Left colon (tissue), 2 donors: Measurements from ENCODE around the gene XXYLT1. TPM values are rescaled to one million over a fixed set of nuclear protein-coding genes. Genes with fewer than 3 reads are reported as not detected.
"Not testable (repeated sequence)": the region's sequence is repeated elsewhere in the genome, so short reads cannot be mapped to it uniquely, and the experiment has no call there.

Source experiments
- ATAC-seq: fragments of 200-7000 bp; cut with Tn5 transposase; one replicate; pipeline ENCODE4 v1.9.1; 2020; ENCODE audit warnings: mild to moderate bottlenecking, moderate library complexity
- DNase-seq, 2 donors: peaks; one replicate each; pipeline ENCODE4 v3.0.0-alpha.2; 2020
- intact Hi-C, 2 donors: fragments of 100-400 bp; cut with DNase I in 1 of 2; cut with micrococcal nuclease in 1 of 2; formaldehyde crosslinking; loops; one replicate each; pipeline versions ENCODE4 v1.11.2 to v1.14.0; 2022; cut with DNase I, micrococcal nuclease
- total RNA-seq, 2 donors: library from RNA; stranded (reverse); fragmentation: NEBNext Ultra II Directional; extraction: Animal tissue kit (Norgen Biotek cat#: 25700); gene quantifications; one replicate each; pipeline ENCODE4 v1.2.1, GENCODE V29; 2021
- donor health status: DM: no; HTN: no; CAD: no.
- donor health status: DM: yes; HTN: yes; CAD: no.

The XXYLT1 gene
- total RNA-seq, 2 donors from 2014 or later = 8.0 to 13.5 TPM

- no peak for ATAC-seq
- no peak for DNase-seq
- intact Hi-C loops = no loop called here
These were observed 152.3 kb downstream of the XXYLT1 start for GRCh38 chr3:195118671-195119070.

DNA sequence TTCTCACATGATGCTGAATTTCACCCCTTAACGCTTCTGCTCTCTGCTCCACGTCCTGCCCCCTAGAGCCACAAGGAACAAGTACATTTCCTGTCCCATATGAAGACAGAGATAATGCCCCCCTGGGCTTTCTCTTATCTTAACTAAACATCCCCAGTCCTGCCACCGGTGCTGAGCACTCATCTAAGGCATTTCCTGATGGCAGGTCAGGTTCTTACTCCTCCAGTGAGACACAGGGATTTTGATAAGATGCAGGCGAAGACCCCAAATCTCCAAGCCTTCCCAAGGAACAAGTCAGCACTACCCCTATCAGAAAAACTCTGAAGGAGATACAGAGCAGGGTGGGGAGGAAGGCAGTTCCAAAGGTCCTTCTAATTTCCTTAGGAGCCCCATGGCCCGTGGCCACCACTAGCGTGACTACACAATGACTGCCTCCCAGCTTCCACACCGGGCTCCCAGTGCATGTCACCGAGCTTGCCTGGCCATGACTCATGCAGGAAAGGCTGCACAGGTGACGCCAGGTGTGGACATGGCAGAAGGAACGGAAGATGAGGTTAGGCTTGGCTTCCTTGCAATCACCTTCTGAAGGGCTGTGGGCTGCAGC lies 152.9 kb downstream of the XXYLT1 start:
- ATAC-seq = peak; percentile 97
- peak; percentile 44 to 67 for DNase-seq
- intact Hi-C loops = no loop called here

GRCh38 chr3:195116407-195117185 lies 154.4 kb downstream of the XXYLT1 start:
- intact Hi-C loops = no loop called here
- no peak for DNase-seq
- ATAC-seq = no peak

GRCh38 chr3:195115600-195116406 lies 155.2 kb downstream of the XXYLT1 start:
- intact Hi-C loops = no loop called here
- DNase-seq (no peak), ATAC-seq (no peak)

DNA sequence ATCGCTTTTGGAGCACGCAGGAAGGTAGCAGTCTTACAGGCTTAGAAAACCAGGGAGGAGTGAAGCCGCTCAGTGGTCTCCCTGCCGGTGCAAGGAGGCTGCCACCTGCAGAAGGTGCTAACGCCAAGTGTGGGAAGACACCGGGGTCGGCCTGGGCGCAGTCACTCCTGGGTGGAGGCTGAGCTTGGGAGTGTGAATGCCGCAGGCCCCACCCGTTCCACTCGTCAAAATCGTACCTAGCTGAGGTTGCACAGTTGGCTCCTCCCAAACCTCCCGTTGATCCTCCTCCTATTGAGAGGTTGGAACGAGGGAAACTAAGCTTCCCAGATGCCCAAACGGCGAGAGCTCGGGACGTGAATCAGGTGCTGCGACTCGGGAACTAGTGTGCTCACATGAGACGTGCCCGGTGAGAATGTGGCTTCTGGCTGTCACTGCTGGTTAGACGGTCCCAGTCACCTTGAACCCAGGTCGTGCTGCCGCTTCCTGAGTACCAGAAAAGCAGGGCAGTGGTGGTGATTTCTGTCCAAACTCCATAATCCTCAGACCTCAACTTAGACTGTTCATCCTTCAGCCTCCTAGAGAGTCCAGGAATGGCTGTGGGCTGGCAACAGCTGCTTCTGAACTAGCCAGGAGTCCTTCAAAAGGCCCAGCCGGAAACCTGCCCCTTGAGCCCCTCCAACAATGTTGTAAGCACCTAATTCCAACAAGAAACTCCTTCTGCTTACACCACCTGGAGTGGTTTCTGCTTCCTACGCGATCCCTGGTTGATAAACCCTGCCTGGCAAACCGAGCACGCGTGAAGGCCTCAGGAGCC lies 156.0 kb downstream of the XXYLT1 start:
- intact Hi-C loops = no loop called here
- ATAC-seq (no peak), DNase-seq (no peak)

DNA sequence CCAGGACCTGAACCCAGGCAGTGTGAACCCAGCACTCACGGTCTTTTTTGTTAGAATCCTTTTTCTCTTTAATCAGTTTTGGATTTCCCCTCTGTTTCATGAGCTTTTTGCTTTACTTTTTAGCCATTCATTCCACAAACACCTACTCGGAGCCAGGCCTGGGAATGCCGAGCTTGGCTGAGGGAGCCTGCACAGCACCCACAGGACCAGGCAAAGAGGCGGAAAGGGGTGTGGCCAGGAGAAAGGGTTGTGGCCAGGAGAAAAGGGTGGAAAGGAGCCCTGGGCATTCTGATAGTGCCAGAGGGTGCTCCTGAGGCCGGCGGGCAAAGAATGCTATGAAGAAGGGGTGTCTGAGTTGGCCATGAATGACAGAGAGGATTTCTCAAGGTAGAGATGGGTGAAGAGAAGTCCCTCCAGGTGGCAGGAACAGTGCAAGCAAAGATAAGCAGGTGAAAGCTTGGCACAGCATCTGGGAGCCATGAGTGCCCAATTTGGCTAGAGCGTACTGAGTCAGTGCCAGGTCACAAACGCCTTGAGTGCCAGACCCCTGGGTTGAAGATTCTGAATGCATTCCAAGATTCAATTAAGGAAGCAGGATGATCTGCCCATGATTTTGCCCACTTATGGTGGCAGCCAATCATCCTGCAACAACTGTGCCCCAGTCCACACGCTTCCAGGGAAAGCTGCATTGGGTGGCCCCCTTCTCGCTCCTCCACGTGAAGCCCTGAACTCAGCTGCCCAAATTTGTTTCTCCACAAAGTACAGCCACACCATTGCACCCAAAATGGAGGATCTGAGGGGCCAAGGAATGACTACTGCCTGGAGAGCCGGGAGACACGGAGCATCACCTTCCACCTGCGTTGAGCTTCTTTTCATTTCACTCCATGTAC lies 157.2 kb downstream of the XXYLT1 start:
- intact Hi-C loops = no loop called here
- ATAC-seq (no peak), DNase-seq (no peak)

DNA sequence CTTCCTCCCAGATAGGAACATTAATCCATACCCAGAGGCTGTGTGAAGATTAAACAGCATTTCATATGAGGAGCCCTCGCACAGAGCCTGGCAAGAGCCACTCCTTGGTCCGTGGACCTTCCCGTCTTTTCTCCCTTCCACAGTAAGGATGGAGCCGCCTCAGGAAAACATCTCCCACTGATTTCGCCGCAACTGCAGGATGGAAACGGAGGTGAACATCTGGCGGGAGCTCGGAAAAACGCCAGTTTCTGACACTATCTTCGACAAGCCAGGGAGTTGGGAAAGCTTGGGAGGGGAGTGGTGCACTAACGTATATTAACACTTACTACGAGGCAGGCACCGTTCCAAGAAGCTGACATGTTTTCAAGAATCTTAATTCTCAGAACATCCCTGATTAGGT lies 157.9 kb downstream of the XXYLT1 start:
- intact Hi-C loops = no loop called here
- no peak for ATAC-seq
- no peak for DNase-seq

DNA sequence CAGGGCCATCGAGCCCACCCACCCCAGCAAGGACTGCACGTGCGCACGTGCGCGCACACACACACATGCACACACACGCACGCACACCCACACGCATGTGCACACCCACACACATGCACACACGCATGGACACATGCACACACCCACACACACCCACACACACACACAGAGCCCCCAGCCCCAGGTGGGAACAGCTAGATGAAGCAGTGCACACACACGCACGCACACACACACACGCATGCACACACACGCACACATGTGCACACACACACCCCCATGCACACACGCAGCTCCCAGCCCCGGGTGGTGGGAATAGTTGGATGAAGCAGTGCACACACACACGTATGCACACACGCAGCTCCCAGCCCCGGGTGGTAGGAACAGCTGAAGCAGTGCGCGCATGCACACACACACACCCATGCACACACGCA lies 158.6 kb downstream of the XXYLT1 start:
- ATAC-seq (no peak), DNase-seq (no peak)
- intact Hi-C loops = no loop called here

GRCh38 chr3:195111766-195112165 lies 159.2 kb downstream of the XXYLT1 start:
- no peak for ATAC-seq
- no peak for DNase-seq
- intact Hi-C loops = no loop called here

- ATAC-seq (no peak), DNase-seq (no peak)
- intact Hi-C loops = no loop called here
These were observed 159.6 kb downstream of the XXYLT1 start for GRCh38 chr3:195111319-195111705.

DNA sequence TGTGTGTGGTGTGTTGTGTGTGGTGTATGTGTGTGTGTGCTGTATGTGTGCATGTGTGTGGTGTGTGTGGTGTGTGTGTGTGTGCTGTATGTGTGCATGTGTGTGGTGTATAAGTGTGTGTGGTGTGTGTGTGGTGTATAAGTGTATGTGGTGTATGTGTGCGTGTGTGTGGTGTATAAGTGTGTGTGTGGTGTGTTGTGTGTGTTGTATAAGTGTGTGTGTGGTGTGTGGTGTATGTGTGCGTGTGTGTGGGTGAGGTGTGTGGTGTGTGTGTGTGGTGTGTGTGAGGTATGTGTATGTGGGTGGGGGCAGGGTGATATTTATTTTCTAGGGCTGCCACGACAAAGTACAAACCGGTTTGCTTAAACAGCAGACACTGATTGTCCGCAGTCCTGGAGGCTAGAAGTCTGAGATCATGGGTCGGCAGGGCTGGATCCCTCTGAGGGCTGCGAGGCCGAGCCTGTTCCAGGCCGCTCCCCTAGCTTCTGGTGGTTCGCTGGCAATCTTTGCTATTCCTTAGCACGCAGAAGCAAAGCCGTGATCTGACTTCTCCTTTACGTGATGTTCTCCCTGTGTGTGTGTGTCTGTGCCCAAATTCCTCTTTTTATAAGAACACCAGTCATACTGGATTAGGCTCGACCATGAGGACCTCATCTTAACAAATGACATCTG lies 160.2 kb downstream of the XXYLT1 start:
- intact Hi-C loops = no loop called here
- ATAC-seq = no peak
- peak in 1 of 2 donors; percentile 53 for DNase-seq

GRCh38 chr3:195109098-195109657 lies 161.8 kb downstream of the XXYLT1 start:
- ATAC-seq = no peak
- DNase-seq = no peak
- intact Hi-C loops = loop anchor here (5.0 kb wide), 1 partner anchor 427 kb away; no protein-coding TSS in a partner anchor

DNA sequence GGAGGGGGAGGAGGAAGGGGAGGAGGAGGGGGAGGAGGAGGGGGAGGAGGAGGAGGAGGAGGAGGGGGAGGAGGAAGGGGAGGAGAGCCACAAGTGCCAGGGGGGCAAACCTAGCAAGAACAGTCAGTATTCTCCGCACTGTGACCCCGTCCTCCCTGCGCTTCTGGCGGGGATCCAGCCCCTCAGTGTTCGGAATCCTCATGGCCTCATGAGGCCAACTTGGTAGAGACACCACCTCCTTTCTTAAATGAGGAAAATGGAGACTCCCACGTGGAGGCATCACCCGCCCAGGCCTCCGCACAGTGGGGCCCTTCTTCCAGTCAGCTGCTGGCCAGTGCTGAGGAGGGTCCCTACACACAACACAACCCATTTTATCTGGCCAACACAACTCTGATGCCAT lies 163.4 kb downstream of the XXYLT1 start:
- DNase-seq = no peak
- intact Hi-C loops = loop anchor here (5.0 kb wide), 1 partner anchor 425 kb away; no protein-coding TSS in a partner anchor
- ATAC-seq = no peak

GRCh38 chr3:195107031-195107430 lies 163.9 kb downstream of the XXYLT1 start:
- not testable (repeated sequence) for DNase-seq, ATAC-seq
- intact Hi-C loops = loop anchor here (5.0 kb wide), 1 partner anchor 425 kb away; no protein-coding TSS in a partner anchor

GRCh38 chr3:195106418-195106906 lies 164.5 kb downstream of the XXYLT1 start:
- intact Hi-C loops = loop anchor here (5.0 kb wide), 1 partner anchor 424 kb away; no protein-coding TSS in a partner anchor
- DNase-seq (peak; percentile 51 to 68), ATAC-seq (peak; percentile 49)

GRCh38 chr3:195105841-195106417 lies 165.0 kb downstream of the XXYLT1 start:
- ATAC-seq = no peak

More at GRCh38 chr3:195105841-195106417, 165.0 kb downstream of the XXYLT1 start:
- intact Hi-C loops = loop anchor here (5.0 kb wide), 1 partner anchor 424 kb away; no protein-coding TSS in a partner anchor
- no peak for DNase-seq
